ENCODE data around the gene REEP1. TPM values are rescaled to one million over a fixed set of nuclear protein-coding genes. Genes with fewer than 3 reads are reported as not detected.

The REEP1 gene
- total RNA-seq, 4 donors from 2014 or later, result 0.34 to 5.2 (median 2.4) TPM

- H3K27ac ChIP-seq, result no peak overlapping the region
- no peaks in the 10 kb centered on the region for H3K4me1 ChIP-seq
- H3K4me3 ChIP-seq, result no peak overlapping the region
- H3K9me3 ChIP-seq, result no peaks in the 10 kb centered on the region
- H3K27me3 ChIP-seq, result no peaks in the 10 kb centered on the region
- TF ChIP-seq, protein P1, sequence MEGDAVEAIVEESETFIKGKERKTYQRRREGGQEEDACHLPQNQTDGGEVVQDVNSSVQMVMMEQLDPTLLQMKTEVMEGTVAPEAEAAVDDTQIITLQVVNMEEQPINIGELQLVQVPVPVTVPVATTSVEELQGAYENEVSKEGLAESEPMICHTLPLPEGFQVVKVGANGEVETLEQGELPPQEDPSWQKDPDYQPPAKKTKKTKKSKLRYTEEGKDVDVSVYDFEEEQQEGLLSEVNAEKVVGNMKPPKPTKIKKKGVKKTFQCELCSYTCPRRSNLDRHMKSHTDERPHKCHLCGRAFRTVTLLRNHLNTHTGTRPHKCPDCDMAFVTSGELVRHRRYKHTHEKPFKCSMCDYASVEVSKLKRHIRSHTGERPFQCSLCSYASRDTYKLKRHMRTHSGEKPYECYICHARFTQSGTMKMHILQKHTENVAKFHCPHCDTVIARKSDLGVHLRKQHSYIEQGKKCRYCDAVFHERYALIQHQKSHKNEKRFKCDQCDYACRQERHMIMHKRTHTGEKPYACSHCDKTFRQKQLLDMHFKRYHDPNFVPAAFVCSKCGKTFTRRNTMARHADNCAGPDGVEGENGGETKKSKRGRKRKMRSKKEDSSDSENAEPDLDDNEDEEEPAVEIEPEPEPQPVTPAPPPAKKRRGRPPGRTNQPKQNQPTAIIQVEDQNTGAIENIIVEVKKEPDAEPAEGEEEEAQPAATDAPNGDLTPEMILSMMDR (IDR thresholded peaks at IDR 0.05), result no peak
- no peak for TF ChIP-seq POLR2A (IDR thresholded peaks at IDR 0.05)
- no peak for TF ChIP-seq EP300 (IDR thresholded peaks at IDR 0.05)
- TF ChIP-seq POLR2AphosphoS5 (IDR thresholded peaks at IDR 0.05), result no peak
- H3K36me3 ChIP-seq, result no peaks in the 10 kb centered on the region
- 51% methylated on average over 4 of the region's 4 CpGs for WGBS
- DNase-seq (ENCODE audit: low spot score in 2 of 2), result no peak
These were observed 104.0 kb downstream of the REEP1 start for GRCh38 chr2:86233436-86233835.

- DNase-seq (ENCODE audit: low spot score in 2 of 2), result no peak
- H3K4me3 ChIP-seq, result no peak overlapping the region
- 65% methylated on average over 6 of the region's 6 CpGs for WGBS
- H3K27me3 ChIP-seq, result no peaks in the 10 kb centered on the region
- H3K36me3 ChIP-seq, result no peaks in the 10 kb centered on the region
- H3K27ac ChIP-seq, result no peak overlapping the region
- H3K4me1 ChIP-seq, result no peaks in the 10 kb centered on the region
- no peaks in the 10 kb centered on the region for H3K9me3 ChIP-seq
- TF ChIP-seq POLR2AphosphoS5 (IDR thresholded peaks at IDR 0.05), result no peak
- no peak for TF ChIP-seq EP300 (IDR thresholded peaks at IDR 0.05)
- TF ChIP-seq, protein P1 (IDR thresholded peaks at IDR 0.05), result no peak
- TF ChIP-seq POLR2A (IDR thresholded peaks at IDR 0.05), result no peak
These were observed 104.5 kb downstream of the REEP1 start for GRCh38 chr2:86232910-86233309.

GRCh38 chr2:86232373-86232784 is 105.0 kb downstream of the REEP1 start:
- Histone ChIP-seq H3K27me3 (no peaks in the 10 kb centered on the region), H3K36me3 (no peaks in the 10 kb centered on the region), H3K9me3 (no peaks in the 10 kb centered on the region), H3K4me3 (no peak overlapping the region), H3K27ac (no peak overlapping the region), H3K4me1 (no peaks in the 10 kb centered on the region)
- 91% methylated on average over 8 of the region's 15 CpGs for WGBS
- no peak for TF ChIP-seq EP300 (IDR thresholded peaks at IDR 0.05)
- TF ChIP-seq POLR2AphosphoS5 (IDR thresholded peaks at IDR 0.05), result no peak
- no peak for TF ChIP-seq POLR2A (IDR thresholded peaks at IDR 0.05)
- TF ChIP-seq, protein P1 (IDR thresholded peaks at IDR 0.05), result no peak
- no peak for DNase-seq (ENCODE audit: low spot score in 2 of 2)

- TF ChIP-seq, protein P1 (IDR thresholded peaks at IDR 0.05), result no peak
- TF ChIP-seq EP300 (IDR thresholded peaks at IDR 0.05), result no peak
- TF ChIP-seq POLR2AphosphoS5 (IDR thresholded peaks at IDR 0.05), result no peak
- no peak for TF ChIP-seq POLR2A (IDR thresholded peaks at IDR 0.05)
- Histone ChIP-seq H3K4me1 (no peaks in the 10 kb centered on the region), H3K27ac (no peak overlapping the region), H3K4me3 (no peak overlapping the region), H3K27me3 (no peaks in the 10 kb centered on the region), H3K36me3 (no peaks in the 10 kb centered on the region), H3K9me3 (no peaks in the 10 kb centered on the region)
- WGBS, result 84% methylated on average over 9 of the region's 13 CpGs
- DNase-seq (ENCODE audit: low spot score in 2 of 2), result no peak
These were observed 105.6 kb downstream of the REEP1 start for GRCh38 chr2:86231680-86232372.

DNA sequence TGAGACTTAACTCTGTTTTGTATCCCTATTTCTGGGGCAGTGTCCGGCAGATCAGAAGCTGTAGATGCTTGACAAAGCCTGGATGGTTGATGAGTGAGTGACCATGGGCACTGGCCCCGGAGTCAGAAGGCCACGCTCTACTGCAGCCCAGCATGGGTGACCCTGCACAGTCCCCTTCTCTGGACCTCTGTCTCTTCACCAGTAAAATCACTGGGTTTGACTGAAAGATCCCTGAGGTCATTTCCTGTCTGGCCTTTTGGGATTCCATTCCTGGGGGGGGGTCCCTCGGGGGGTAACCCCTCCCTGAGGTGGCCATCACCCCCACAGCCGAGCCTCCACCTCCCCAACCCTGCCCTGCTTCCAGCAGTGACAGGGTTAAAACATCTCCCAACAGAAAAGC is 106.5 kb downstream of the REEP1 start:
- DNase-seq (ENCODE audit: low spot score in 2 of 2), result no peak
- Histone ChIP-seq H3K4me1 (no peaks in the 10 kb centered on the region), H3K27ac (no peak overlapping the region), H3K4me3 (no peak overlapping the region), H3K36me3 (no peaks in the 10 kb centered on the region), H3K27me3 (no peaks in the 10 kb centered on the region), H3K9me3 (no peaks in the 10 kb centered on the region)
- WGBS, result 84% methylated on average over 5 of the region's 5 CpGs
- TF ChIP-seq EP300 (IDR thresholded peaks at IDR 0.05) (no peak), POLR2AphosphoS5 (IDR thresholded peaks at IDR 0.05) (no peak), POLR2A (IDR thresholded peaks at IDR 0.05) (no peak)
- TF ChIP-seq, protein P1 (IDR thresholded peaks at IDR 0.05), result no peak

Data from suprapubic skin (tissue), 4 donors.